Activated CD4-positive, alpha-beta T cell treated with anti-CD3 and anti-CD28 coated beads, Interleukin-2, amount 50 U/mL, for 1 hour (primary cell): ENCODE data around the gene NELFB.

ENCODE experiments used
- DNase-seq: peaks from one replicate; pipeline ENCODE4 v3.0.0-alpha.2; 2020

The NELFB gene

GRCh38 chr9:137254624-137255447, at the start of gene NELFB:
TSS of gene NELFB (plus strand) at chr9:137255327.
- DNase-seq: peak; percentile 96

DNA sequence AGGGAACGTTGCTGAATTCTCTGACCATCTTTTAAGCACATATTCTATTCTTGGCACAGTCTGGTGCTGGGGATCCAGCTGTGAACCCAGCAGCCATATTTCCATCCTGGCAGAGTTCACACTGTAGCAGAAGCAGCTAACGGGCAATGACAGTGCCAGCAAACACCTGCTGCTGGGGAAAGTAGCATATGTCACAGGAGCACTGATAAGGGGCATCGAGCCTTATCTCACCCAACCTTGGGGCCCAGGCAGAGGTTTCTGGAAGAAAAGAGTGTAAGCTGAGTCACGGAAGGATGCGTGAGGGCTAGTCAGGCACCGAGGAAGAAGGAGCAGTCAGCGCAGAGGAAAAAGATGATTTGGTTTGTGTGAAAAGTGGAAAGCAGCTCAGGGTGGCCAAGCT, 48.5 kb upstream of the NELFB start:
- no peak for DNase-seq

- DNase-seq: no peak
Measured at GRCh38 chr9:137211532-137211931, 43.6 kb upstream of the NELFB start.

GRCh38 chr9:137212520-137212919, 42.6 kb upstream of the NELFB start:
- no peak for DNase-seq

GRCh38 chr9:137213160-137214060, 41.7 kb upstream of the NELFB start:
- DNase-seq: no peak

- DNase-seq: no peak
Measured at GRCh38 chr9:137214620-137215019, 40.5 kb upstream of the NELFB start.

DNA sequence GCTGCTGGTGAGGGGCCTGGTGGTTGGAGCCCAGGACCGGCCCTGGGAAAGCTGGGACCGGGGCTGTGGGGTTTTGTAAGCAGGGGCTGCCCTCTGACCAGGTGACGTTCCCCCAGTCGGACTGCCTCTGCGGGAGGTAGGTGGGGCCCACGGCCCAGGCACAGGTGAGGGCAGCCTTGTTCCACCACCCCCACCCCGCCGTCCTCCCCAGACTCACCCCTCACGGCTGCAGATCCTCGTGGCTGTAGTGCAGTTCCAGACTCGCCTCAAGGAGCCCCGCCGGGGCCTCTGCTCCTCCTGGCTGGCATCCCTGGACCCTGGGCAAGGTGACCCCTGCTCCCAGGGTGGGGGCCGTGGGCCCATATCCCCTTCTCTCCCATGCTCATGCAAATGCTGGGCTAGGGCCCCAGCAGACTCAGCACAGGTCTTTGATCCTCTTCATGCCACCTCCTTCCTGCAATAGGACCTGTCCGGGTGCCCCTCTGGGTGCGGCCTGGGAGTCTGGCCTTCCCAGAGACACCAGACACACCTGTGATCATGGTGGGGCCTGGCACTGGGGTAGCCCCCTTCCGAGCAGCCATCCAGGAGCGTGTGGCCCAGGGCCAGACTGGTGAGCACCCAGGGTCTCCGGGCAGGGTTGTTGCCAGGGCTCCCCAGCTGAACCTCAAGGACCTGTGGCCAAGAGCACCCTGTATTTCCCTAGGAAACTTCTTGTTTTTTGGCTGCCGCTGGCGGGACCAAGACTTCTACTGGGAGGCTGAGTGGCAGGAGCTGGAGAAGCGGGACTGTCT, 39.7 kb upstream of the NELFB start:
- no peak for DNase-seq

DNA sequence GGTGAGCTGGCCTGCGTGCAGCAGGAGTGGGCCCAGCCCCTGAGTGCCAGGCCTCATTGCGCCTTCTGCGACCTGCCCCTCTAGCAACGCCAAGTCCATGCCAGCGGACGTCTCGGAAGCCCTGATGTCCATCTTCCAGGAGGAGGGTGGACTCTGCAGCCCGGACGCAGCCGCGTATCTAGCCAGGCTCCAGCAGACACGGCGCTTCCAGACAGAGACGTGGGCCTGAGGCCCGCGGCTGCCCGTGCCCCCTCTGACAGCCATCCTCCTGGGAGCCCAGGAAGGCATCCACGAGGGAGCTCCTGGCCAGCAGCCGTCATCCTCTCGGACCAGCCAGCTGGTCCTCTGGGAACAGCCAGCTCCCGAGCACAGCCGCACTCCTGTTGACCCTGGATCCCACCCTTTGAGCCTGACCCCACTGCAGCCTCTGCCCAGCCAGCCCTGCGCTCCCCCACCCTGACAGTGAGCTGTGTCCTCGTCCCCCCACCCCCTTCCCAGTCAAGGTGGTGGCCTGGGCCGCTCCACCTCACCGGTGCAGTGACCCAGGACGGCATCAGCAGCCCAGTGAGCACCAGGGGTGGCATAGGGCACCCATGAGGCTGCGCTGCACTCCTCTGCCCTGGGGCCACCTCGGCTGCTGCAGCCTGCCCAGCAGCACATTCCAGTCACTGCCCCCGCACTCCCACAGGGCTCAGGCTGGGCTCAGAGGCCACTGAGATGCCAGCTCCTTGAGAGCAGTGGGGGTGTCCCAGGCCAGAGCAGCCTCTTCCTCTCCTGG, 38.8 kb upstream of the NELFB start:
- DNase-seq: no peak

DNA sequence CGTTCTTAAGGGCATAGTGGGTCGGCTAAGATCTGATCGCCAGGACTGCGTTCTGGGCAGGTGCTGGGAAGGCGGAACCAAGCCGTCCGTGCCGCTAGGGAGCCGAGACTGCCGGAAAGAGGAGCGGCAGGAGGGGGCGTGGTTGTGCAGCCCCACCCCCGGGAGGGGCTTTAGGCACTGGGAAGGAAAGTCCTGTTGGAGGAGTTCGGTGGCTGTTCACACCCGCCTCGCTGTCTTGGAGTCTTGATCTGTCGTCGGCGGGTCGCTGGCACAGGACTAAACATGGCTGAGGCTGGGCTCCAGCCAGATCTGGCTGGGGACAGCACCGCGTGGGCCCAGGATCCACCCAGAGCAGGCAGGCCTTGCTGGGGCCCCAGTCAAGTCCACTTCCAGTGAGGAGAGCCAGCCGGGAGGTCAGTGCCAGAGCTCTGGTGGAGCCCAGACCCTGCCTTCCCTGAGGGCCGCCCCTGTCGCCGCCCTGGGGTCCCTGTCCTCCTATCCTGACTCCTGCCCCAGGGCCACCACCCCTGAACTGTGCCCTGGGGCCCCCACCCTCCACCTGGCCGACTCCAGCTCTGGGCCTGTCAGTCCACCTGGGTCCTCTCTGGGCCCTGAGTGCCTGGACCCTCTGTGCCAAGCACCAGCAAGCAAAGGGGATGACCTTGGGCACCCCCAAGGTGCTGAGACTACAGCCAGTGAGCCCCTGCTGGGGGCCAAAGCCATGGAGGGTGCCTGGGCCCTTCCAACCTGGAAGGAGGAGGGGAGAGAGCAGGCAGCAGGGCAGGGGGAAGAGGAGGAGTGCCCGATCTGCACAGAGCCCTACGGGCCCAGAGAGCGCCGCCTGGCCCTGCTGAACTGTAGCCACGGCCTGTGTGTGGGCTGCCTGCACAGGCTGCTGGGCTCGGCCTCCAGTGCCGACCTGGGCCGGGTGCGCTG, 37.6 kb upstream of the NELFB start:
- DNase-seq: no peak

GRCh38 chr9:137218212-137218753, 36.8 kb upstream of the NELFB start:
- no peak for DNase-seq

DNA sequence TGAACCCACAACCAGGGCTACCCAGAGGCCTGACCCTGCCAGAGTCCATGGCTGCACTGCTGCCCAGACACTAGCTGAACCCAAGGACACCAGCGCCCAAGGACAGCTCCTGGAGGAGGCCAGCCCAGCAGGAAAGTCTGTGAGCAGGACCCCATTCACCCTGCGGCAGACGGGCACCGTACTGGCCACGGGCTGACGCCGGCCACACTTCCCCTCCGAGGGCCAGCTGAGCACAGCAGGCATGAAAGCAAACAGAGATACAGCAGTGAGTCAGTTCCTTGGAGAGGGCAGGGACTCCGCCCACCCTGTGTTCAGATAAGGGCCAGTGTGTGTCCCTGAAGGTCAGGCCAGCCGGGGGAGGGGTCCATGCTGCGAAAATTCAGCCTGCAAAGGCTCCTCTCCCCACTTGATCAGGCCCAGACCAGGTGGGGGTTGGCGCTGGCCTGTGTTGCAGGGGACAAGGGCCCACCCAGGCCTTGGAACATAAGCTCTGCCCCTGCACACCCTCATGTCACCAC, 36.3 kb upstream of the NELFB start:
- no peak for DNase-seq

- no peak for DNase-seq
Measured at GRCh38 chr9:137219757-137220316, 35.3 kb upstream of the NELFB start.

- DNase-seq: no peak
Measured at GRCh38 chr9:137220317-137221094, 34.6 kb upstream of the NELFB start.

- DNase-seq: no peak
Measured at GRCh38 chr9:137221095-137221505, 34.0 kb upstream of the NELFB start.

DNA sequence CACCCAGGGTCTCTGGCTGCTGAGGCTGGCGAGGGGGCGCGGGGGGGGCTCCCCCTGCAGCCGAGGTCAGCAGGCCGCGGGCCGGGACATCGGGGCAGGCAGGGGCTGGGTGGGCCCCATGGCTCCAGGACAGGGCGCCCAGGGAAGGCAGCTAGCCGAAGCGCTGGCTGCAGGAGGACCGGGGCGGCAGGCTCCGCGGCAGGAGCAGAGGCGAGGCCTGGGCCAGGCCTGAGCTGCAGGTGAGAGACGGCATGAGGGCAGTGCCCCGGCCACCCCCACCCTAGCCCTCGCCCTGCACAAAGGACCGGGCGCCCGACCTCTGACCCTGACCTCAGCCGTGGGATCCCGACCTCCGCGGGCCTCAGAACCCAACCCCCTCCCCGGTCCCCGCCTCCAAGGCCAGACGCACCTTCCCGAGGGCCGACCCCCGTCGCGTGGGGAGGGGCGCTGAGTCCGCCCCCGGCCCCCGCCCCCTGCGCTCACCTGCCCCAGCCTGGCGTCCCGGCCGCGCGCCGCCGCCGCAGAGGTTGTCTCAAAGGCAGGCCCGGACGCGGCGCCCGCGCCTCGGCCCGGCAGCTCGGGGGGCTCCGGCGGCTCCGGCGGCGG, 33.5 kb upstream of the NELFB start:
- no peak for DNase-seq

DNA sequence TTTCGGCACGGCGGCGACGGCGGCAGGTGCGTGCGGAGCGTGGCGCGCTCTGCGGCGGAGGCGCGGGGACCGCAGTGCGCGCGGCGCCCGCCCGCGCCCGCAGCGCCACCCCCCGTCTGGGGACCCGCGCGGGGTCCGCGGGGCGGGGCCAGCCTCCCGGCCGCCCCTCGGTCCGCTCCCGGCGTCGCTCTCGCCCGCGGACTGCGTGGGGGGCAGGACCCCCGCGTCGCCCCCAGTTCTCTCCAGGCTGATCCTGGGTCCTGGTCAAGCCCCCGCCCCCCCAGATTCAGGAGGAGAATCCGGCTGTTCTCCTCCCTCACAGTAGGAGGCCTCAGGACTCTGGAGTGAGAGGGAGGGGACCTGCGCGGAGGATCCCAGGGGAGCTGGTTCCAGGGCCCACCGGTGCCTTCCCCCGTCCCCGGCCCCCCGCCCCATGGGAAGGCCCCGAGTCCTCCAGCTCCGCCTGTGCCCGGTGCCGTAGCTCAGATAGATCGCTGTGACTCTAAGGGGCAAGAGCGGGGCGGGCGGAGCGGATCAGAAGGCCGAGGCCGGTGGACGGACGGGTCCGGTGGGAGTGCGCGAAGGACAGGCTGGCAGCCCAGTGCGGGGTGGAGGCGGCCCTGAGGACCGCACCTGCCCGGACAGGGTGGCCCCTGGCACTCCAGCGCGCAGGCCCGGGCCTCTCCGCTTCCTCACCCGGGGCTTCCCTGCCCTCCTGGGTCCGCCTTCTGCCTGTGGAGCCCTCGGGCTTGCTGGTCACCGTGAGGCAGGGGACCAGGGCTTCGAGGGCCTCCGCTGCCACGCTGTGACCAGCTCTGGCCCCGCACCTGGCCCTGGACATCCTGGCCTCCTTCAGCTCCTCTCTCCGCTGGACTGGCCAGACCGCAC, 32.7 kb upstream of the NELFB start, which contains the start of gene RNF208:
RNF208 (minus strand) TSS at position 51 of the 888 bp plus-strand sequence. CDS start 1,028 bp downstream, outside the sequence.
- no peak for DNase-seq

GRCh38 chr9:137223078-137223970, 31.8 kb upstream of the NELFB start:
- DNase-seq: peak; percentile 96
